GM23338 (cell line): ENCODE measurements around the gene CACNG7. TPM values are rescaled to one million over a fixed set of nuclear protein-coding genes. Genes with fewer than 3 reads are reported as not detected.

ENCODE experiments used
- ATAC-seq: fragments of 200-7000 bp; cut with Tn5 transposase; 3 replicates; pipeline ENCODE4 v1.9.1; 2020
- DNase-seq: peaks from one replicate; pipeline ENCODE4 v3.0.0-alpha.2; 2015; ENCODE audit warnings: low spot score
- H2AFZ ChIP-seq: fragments of 200-600 bp; sonication (generic); 2 replicates; pipeline ENCODE4 v1.8.0; 2016; ENCODE audit warnings: antibody characterized with exemption, mild to moderate bottlenecking, moderate library complexity
- H3F3A ChIP-seq: fragments of 200-600 bp; sonication (generic); replicated peaks from 2 replicates; pipeline ENCODE4 v1.8.0; 2017; ENCODE audit warnings: antibody characterized with exemption, mixed run types, low read depth
- H3K27ac ChIP-seq: fragments of 200-600 bp; sonication (generic); 2 replicates; pipeline ENCODE4 v1.6.1; 2016; ENCODE audit warnings: low read depth
- H3K27me3 ChIP-seq: fragments of 200-600 bp; sonication (generic); 2 replicates; pipeline ENCODE4 v1.8.0; 2016; ENCODE audit warnings: mild to moderate bottlenecking, mixed run types, moderate library complexity; ENCODE audit not compliant: insufficient read depth
- H3K36me3 ChIP-seq: fragments of 200-600 bp; sonication (generic); 2 replicates; pipeline ENCODE4 v1.8.0; 2016; ENCODE audit warnings: mild to moderate bottlenecking; ENCODE audit not compliant: insufficient read depth
- H3K4me1 ChIP-seq: fragments of 200-600 bp; sonication (generic); 2 replicates; pipeline ENCODE4 v1.8.0; 2016; ENCODE audit warnings: mild to moderate bottlenecking, moderate library complexity; ENCODE audit not compliant: insufficient read depth
- H3K4me2 ChIP-seq: fragments of 200-600 bp; sonication (generic); 2 replicates; pipeline ENCODE4 v1.7.1; 2017; ENCODE audit warnings: mixed run types
- H3K4me3 ChIP-seq: fragments of 200-600 bp; sonication (generic); 2 replicates; pipeline ENCODE4 v1.6.1; 2016; ENCODE audit warnings: mixed run types
- H3K79me2 ChIP-seq: fragments of 200-600 bp; sonication (generic); replicated peaks from 2 replicates; pipeline ENCODE4 v1.8.0; 2017; ENCODE audit warnings: mild to moderate bottlenecking; ENCODE audit not compliant: insufficient read depth
- H3K9me2 ChIP-seq: fragments of 200-600 bp; sonication (generic); 2 replicates; pipeline ENCODE4 v1.8.0; 2017; ENCODE audit not compliant: insufficient read depth
- H4K20me1 ChIP-seq: fragments of 200-600 bp; sonication (generic); replicated peaks from 2 replicates; pipeline ENCODE4 v1.8.0; 2017; ENCODE audit warnings: mild to moderate bottlenecking; ENCODE audit not compliant: insufficient read depth
- H3K27ac Mint-ChIP-seq: 2 replicates; pipeline ENCODE4 v1.8.0; 2020; ENCODE audit warnings: inconsistent platforms, mild to moderate bottlenecking, moderate library complexity, mixed read lengths
- H3K27me3 Mint-ChIP-seq: 3 replicates; pipeline ENCODE4 v1.8.0; 2022; ENCODE audit warnings: low read depth, mild to moderate bottlenecking, moderate library complexity, mixed read lengths, inconsistent platforms; ENCODE audit not compliant: insufficient read depth, poor library complexity
- H3K36me3 Mint-ChIP-seq: 3 replicates; pipeline ENCODE4 v1.8.0; 2021; ENCODE audit warnings: low read depth, mild to moderate bottlenecking, inconsistent platforms, moderate library complexity, mixed read lengths
- H3K4me1 Mint-ChIP-seq: 3 replicates; pipeline ENCODE4 v1.8.0; 2020; ENCODE audit warnings: mild to moderate bottlenecking, inconsistent platforms, mixed read lengths
- H3K4me3 Mint-ChIP-seq: 3 replicates; pipeline ENCODE4 v1.8.0; 2021; ENCODE audit warnings: moderate library complexity, mild to moderate bottlenecking, inconsistent platforms, mixed read lengths
- H3K9me3 Mint-ChIP-seq: 3 replicates; pipeline ENCODE4 v1.8.0; 2020; ENCODE audit warnings: moderate library complexity, mild to moderate bottlenecking, inconsistent platforms, mixed read lengths
- CREB1 ChIP-seq: fragments of 250-450 bp; sonication (Bioruptor Pico); IDR thresholded peaks from 2 replicates; pipeline ENCODE4 v1.5.0; 2020; ENCODE audit warnings: low read depth, mild to moderate bottlenecking, moderate library complexity
- ETS1 ChIP-seq: IDR thresholded peaks from 2 replicates; pipeline ENCODE4 v1.6.1; 2016; ENCODE audit warnings: antibody characterized with exemption
- EZH2phosphoT487 ChIP-seq: fragments of 200-600 bp; sonication (generic); IDR thresholded peaks from one replicate; pipeline ENCODE4 v1.8.1; 2018; ENCODE audit warnings: antibody characterized with exemption; ENCODE audit not compliant: unreplicated experiment
- JUNB ChIP-seq: IDR thresholded peaks from one replicate; pipeline ENCODE4 v1.6.1; 2016; ENCODE audit warnings: antibody characterized with exemption; ENCODE audit not compliant: unreplicated experiment
- NANOG ChIP-seq: IDR thresholded peaks from 2 replicates; pipeline ENCODE4 v1.6.1; 2016; ENCODE audit warnings: antibody characterized with exemption, borderline replicate concordance
- POLR2AphosphoS5 ChIP-seq: IDR thresholded peaks from 2 replicates; pipeline ENCODE4 v1.6.1; 2016; ENCODE audit warnings: antibody characterized with exemption, low read depth
- ZNF114 ChIP-seq: fragments of 250-450 bp; sonication (Bioruptor Pico); IDR thresholded peaks from 2 replicates; pipeline ENCODE4 v1.5.0; 2020; ENCODE audit warnings: mild to moderate bottlenecking, moderate library complexity
- ZNF331 ChIP-seq: fragments of 250-450 bp; sonication (Bioruptor Pico); IDR thresholded peaks from 2 replicates; pipeline ENCODE4 v1.5.0; 2020; ENCODE audit warnings: low read depth, mild to moderate bottlenecking, moderate library complexity
- ZNF462 ChIP-seq: fragments of 250-450 bp; sonication (Bioruptor Pico); IDR thresholded peaks from 2 replicates; pipeline ENCODE4 v1.5.0; 2020; ENCODE audit warnings: mild to moderate bottlenecking, moderate library complexity
- polyA plus RNA-seq: library from polyadenylated mRNA; unstranded; fragments of >200 nt; fragmentation: Nextera tagmentation; extraction: Ambion mirVana; gene quantifications from 2 replicates; pipeline ENCODE4 v1.2.1, GENCODE V29; 2016
- total RNA-seq: library from RNA; depleted of rRNA; stranded (reverse); fragments of >200 nt; shearing (Covaris generic); gene quantifications from 2 replicates; pipeline ENCODE4 v1.2.3, GENCODE V29; 2014
- TF ChIP-seq, protein P1 (sequence below): IDR thresholded peaks from one replicate; pipeline ENCODE4 v1.6.1; 2018; ENCODE audit warnings: antibody characterized with exemption; ENCODE audit not compliant: unreplicated experiment

CACNG7 gene
- total and polyA plus RNA-seq, 2 experiments from 2014 or later: 9.8 to 15.6 TPM

GRCh38 chr19:53960187-53960586, 51.1 kb downstream of the CACNG7 start (continued):
- TF ChIP-seq ZNF114 (CRISPR knock-in tag) (no peak), CREB1 (CRISPR knock-in tag) (no peak), JUNB (no peak)
- TF ChIP-seq, protein P1, sequence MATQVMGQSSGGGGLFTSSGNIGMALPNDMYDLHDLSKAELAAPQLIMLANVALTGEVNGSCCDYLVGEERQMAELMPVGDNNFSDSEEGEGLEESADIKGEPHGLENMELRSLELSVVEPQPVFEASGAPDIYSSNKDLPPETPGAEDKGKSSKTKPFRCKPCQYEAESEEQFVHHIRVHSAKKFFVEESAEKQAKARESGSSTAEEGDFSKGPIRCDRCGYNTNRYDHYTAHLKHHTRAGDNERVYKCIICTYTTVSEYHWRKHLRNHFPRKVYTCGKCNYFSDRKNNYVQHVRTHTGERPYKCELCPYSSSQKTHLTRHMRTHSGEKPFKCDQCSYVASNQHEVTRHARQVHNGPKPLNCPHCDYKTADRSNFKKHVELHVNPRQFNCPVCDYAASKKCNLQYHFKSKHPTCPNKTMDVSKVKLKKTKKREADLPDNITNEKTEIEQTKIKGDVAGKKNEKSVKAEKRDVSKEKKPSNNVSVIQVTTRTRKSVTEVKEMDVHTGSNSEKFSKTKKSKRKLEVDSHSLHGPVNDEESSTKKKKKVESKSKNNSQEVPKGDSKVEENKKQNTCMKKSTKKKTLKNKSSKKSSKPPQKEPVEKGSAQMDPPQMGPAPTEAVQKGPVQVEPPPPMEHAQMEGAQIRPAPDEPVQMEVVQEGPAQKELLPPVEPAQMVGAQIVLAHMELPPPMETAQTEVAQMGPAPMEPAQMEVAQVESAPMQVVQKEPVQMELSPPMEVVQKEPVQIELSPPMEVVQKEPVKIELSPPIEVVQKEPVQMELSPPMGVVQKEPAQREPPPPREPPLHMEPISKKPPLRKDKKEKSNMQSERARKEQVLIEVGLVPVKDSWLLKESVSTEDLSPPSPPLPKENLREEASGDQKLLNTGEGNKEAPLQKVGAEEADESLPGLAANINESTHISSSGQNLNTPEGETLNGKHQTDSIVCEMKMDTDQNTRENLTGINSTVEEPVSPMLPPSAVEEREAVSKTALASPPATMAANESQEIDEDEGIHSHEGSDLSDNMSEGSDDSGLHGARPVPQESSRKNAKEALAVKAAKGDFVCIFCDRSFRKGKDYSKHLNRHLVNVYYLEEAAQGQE: no peak

- H3K27ac Mint-ChIP-seq: 0 out of 2 replicates have a peak overlapping the region, but pooled peaks have one; percentile 2
- H3K4me3 Mint-ChIP-seq: peak overlapping the region; percentile 84
- no peaks in the 10 kb centered on the region for H3K36me3 ChIP-seq
- ATAC-seq (no peak), DNase-seq (peak; percentile 59)
- H3K4me3 ChIP-seq: peak overlapping the region; percentile 98
- H3K4me1 Mint-ChIP-seq: peaks cover 54% of the 10 kb centered on the region
- H3K27ac ChIP-seq: peak overlapping the region; percentile 92; the same call in 1 of the 2 replicates
- no peak overlapping the region for H2AFZ ChIP-seq
- H3F3A ChIP-seq: peaks cover 9% of the 10 kb centered on the region; the same call in 1 of the 2 replicates
- no peaks in the 10 kb centered on the region for H3K9me2 ChIP-seq
- H3K9me3 Mint-ChIP-seq: no peaks in the 10 kb centered on the region; the same call in 2 of the 3 replicates
- peak overlapping the region; percentile 100 for H3K4me2 ChIP-seq
- H4K20me1 ChIP-seq: peaks cover 13% of the 10 kb centered on the region
- H3K36me3 Mint-ChIP-seq: peaks cover 25% of the 10 kb centered on the region
- H3K79me2 ChIP-seq: peaks cover 45% of the 10 kb centered on the region
- peaks cover 36% of the 10 kb centered on the region for H3K4me1 ChIP-seq
- no peaks in the 10 kb centered on the region for H3K27me3 ChIP-seq
- H3K27me3 Mint-ChIP-seq: peaks cover 32% of the 10 kb centered on the region
- no peak for TF ChIP-seq ETS1
- no peak for TF ChIP-seq EZH2phosphoT487
- no peak for TF ChIP-seq ZNF114 (CRISPR knock-in tag)
- TF ChIP-seq JUNB: no peak
- no peak for TF ChIP-seq CREB1 (CRISPR knock-in tag)
- TF ChIP-seq, protein P1: no peak
- TF ChIP-seq POLR2AphosphoS5: no peak
- TF ChIP-seq ZNF462 (CRISPR knock-in tag): no peak
- no peak for TF ChIP-seq ZNF331 (CRISPR knock-in tag)
- no peak for TF ChIP-seq NANOG
Observed at GRCh38 chr19:53960886-53961285, 51.8 kb downstream of the CACNG7 start.
